H9 (cell line): ENCODE measurements around the gene FLOT2. TPM values are rescaled to one million over a fixed set of nuclear protein-coding genes. Genes with fewer than 3 reads are reported as not detected.

ENCODE experiments used
- DNase-seq: peaks from one replicate; pipeline ENCODE4 v3.0.0-alpha.2; 2017
- H2AFZ ChIP-seq: one replicate; pipeline ENCODE4 v1.6.1; 2013; ENCODE audit warnings: mild to moderate bottlenecking, low read length, control low read depth, moderate library complexity
- H2AK5ac ChIP-seq: 2 replicates; pipeline ENCODE4 v1.6.1; 2013; ENCODE audit warnings: low read length, control low read depth, mixed read lengths; ENCODE audit not compliant: insufficient read length
- H2BK120ac ChIP-seq: one replicate; pipeline ENCODE4 v1.6.1; 2013; ENCODE audit warnings: low read depth, mild to moderate bottlenecking, low read length, control low read depth, inconsistent platforms; ENCODE audit not compliant: poor library complexity, severe bottlenecking
- H2BK12ac ChIP-seq: 2 replicates; pipeline ENCODE4 v1.6.1; 2013; ENCODE audit warnings: low read length, control low read depth, mixed read lengths, low read depth; ENCODE audit not compliant: insufficient read length
- H2BK15ac ChIP-seq: 2 replicates; pipeline ENCODE4 v1.6.1; 2013; ENCODE audit warnings: low read depth, low read length, control low read depth
- H2BK20ac ChIP-seq: one replicate; pipeline ENCODE4 v1.6.1; 2013; ENCODE audit warnings: low read depth, mild to moderate bottlenecking, low read length, control low read depth, inconsistent platforms; ENCODE audit not compliant: poor library complexity, severe bottlenecking
- H2BK5ac ChIP-seq: 2 replicates; pipeline ENCODE4 v1.6.1; 2013; ENCODE audit warnings: low read length, control low read depth, mixed read lengths; ENCODE audit not compliant: insufficient read length
- H3K14ac ChIP-seq: 2 replicates; pipeline ENCODE4 v1.6.1; 2013; ENCODE audit warnings: low read length, control low read depth; ENCODE audit not compliant: insufficient read depth
- H3K18ac ChIP-seq: 2 replicates; pipeline ENCODE4 v1.6.1; 2013; ENCODE audit warnings: low read depth, mild to moderate bottlenecking, mixed read lengths, low read length, control low read depth; ENCODE audit not compliant: insufficient read length
- H3K23ac ChIP-seq: 2 replicates; pipeline ENCODE4 v1.6.1; 2013; ENCODE audit warnings: low read length, control low read depth, mixed read lengths, low read depth; ENCODE audit not compliant: insufficient read length
- H3K23me2 ChIP-seq: 2 replicates; pipeline ENCODE4 v1.6.1; 2013; ENCODE audit warnings: low read depth, mild to moderate bottlenecking, mixed read lengths, low read length, control low read depth; ENCODE audit not compliant: insufficient read length, poor library complexity, severe bottlenecking
- H3K27ac ChIP-seq: 2 replicates; pipeline ENCODE4 v1.5.1; 2013; ENCODE audit warnings: low read length, control low read depth, mixed read lengths, low read depth; ENCODE audit not compliant: insufficient read length
- H3K27me3 ChIP-seq: 2 replicates; pipeline ENCODE4 v1.6.1; 2013; ENCODE audit warnings: low read length, control low read depth, inconsistent platforms; ENCODE audit not compliant: insufficient read depth
- H3K4ac ChIP-seq: 2 replicates; pipeline ENCODE4 v1.6.1; 2013; ENCODE audit warnings: low read depth, mild to moderate bottlenecking, control low read depth, inconsistent platforms, low read length, moderate library complexity
- H3K4me1 ChIP-seq: 2 replicates; pipeline ENCODE4 v1.6.1; 2013; ENCODE audit warnings: low read length, control low read depth, inconsistent platforms; ENCODE audit not compliant: insufficient read depth
- H3K4me2 ChIP-seq: 2 replicates; pipeline ENCODE4 v1.6.1; 2013; ENCODE audit warnings: low read length, control low read depth, mixed read lengths; ENCODE audit not compliant: insufficient read length, insufficient read depth
- H3K56ac ChIP-seq: 2 replicates; pipeline ENCODE4 v1.6.1; 2013; ENCODE audit warnings: low read depth, mild to moderate bottlenecking, mixed read lengths, low read length, control low read depth; ENCODE audit not compliant: insufficient read length
- H3K79me1 ChIP-seq: 2 replicates; pipeline ENCODE4 v1.6.1; 2013; ENCODE audit warnings: low read depth, mild to moderate bottlenecking, moderate library complexity, low read length, control low read depth, inconsistent platforms; ENCODE audit not compliant: insufficient read depth, poor library complexity, severe bottlenecking
- H3K79me2 ChIP-seq: 2 replicates; pipeline ENCODE4 v1.6.1; 2013; ENCODE audit warnings: low read length, control low read depth, inconsistent platforms; ENCODE audit not compliant: insufficient read depth
- H3K9ac ChIP-seq: 2 replicates; pipeline ENCODE4 v1.6.1; 2013; ENCODE audit warnings: low read length, control low read depth, mixed read lengths; ENCODE audit not compliant: insufficient read length; ENCODE audit errors: extremely low read depth
- H3K9me3 ChIP-seq: one replicate; pipeline ENCODE4 v1.6.1; 2013; ENCODE audit warnings: low read depth, low read length, inconsistent platforms; ENCODE audit not compliant: control insufficient read depth
- H3T11ph ChIP-seq: one replicate; pipeline ENCODE4 v1.6.1; 2013; ENCODE audit warnings: mild to moderate bottlenecking, low read length, control low read depth, inconsistent platforms
- H4K20me1 ChIP-seq: one replicate; pipeline ENCODE4 v1.6.1; 2013; ENCODE audit not compliant: control insufficient read depth, insufficient read length, insufficient read depth
- H4K5ac ChIP-seq: 2 replicates; pipeline ENCODE4 v1.6.1; 2013; ENCODE audit warnings: low read depth, mild to moderate bottlenecking, mixed read lengths, low read length, control low read depth; ENCODE audit not compliant: insufficient read length
- H4K8ac ChIP-seq: replicated peaks from 2 replicates; pipeline ENCODE4 v1.6.1; 2013; ENCODE audit warnings: low read length, control low read depth, mixed read lengths, low read depth; ENCODE audit not compliant: insufficient read length
- H4K91ac ChIP-seq: 2 replicates; pipeline ENCODE4 v1.6.1; 2013; ENCODE audit warnings: low read depth, mild to moderate bottlenecking, moderate library complexity, mixed read lengths, low read length, control low read depth; ENCODE audit not compliant: insufficient read length
- H3K27ac Mint-ChIP-seq, 3 experiments: 2 replicates in 2 of 3; 3 replicates in 1 of 3; pipeline ENCODE4 v1.8.0; 2020 to 2021; ENCODE audit warnings: mixed read lengths in 3 of 3, mild to moderate bottlenecking in 1 of 3, moderate library complexity in 1 of 3
- H3K27me3 Mint-ChIP-seq: 2 replicates; pipeline ENCODE4 v1.8.0; 2021; ENCODE audit warnings: low read depth, mild to moderate bottlenecking, moderate library complexity, mixed read lengths
- H3K36me3 Mint-ChIP-seq, 3 experiments: 2 replicates in 2 of 3; 3 replicates in 1 of 3; pipeline ENCODE4 v1.8.0; 2020 to 2021; ENCODE audit warnings: low read depth in 3 of 3, mixed read lengths in 3 of 3; ENCODE audit not compliant: insufficient read depth in 1 of 3
- H3K4me1 Mint-ChIP-seq, 2 experiments: 2 replicates each; pipeline ENCODE4 v1.8.0; 2020; ENCODE audit warnings: mixed read lengths in 2 of 2
- H3K4me3 Mint-ChIP-seq, 2 experiments: 2 replicates in 1 of 2; 3 replicates in 1 of 2; pipeline ENCODE4 v1.8.0; 2020 to 2021; ENCODE audit warnings: mild to moderate bottlenecking in 2 of 2, mixed read lengths in 2 of 2, moderate library complexity in 1 of 2
- H3K9me3 Mint-ChIP-seq, 2 experiments: 2 replicates in 1 of 2; 3 replicates in 1 of 2; pipeline ENCODE4 v1.8.0; 2020; ENCODE audit warnings: mild to moderate bottlenecking in 2 of 2, mixed read lengths in 2 of 2, moderate library complexity in 1 of 2
- WGBS: extraction: QIAGEN DNeasy Blood & Tissue Kit; methylation state at CpG from one replicate; pipeline ENCODE4 v1.1.7; 2013; ENCODE audit warnings: missing lambda C conversion rate, low lambda C conversion rate, mixed read lengths; ENCODE audit not compliant: insufficient read length; ENCODE audit errors: extremely low coverage; 5-methylcytosine and 5-hydroxymethylcytosine counted together
- total RNA-seq: library from RNA; stranded (reverse); gene quantifications from 2 replicates; pipeline ENCODE4 v1.2.1, GENCODE V29; 2021
- TF ChIP-seq, protein P1 (sequence below): fragments of 200-600 bp; sonication (generic); conservative IDR thresholded peaks from 3 replicates; pipeline ENCODE4 v1.8.0; 2021; ENCODE audit warnings: antibody characterized with exemption, mild to moderate bottlenecking

Gene FLOT2
- total RNA-seq, 1 experiment from 2014 or later = 173 TPM

DNA sequence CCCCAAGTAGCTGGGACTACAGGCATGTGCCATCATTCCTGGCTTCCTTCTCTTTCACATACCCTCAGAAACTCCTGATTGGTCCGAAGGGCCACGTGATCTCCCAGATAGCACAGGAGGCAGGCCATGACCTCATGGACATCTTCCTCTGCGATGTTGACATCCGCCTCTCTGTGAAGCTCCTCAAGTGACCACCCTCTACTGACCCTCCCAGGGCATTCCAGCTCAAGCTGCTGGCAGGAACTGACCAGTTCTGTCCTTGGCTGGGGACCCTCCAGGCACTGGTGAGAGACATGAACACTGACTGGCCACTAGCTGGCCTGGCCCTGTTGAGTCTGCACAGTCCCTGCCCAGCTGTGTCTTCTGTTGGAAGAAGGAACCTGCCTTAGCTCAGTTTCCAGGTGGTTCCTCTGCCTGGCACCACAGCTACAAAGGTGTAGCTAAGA is 37.1 kb downstream of the FLOT2 start:
- Histone ChIP-seq H3K79me2 (no peaks in the 10 kb centered on the region), H4K8ac (no peak overlapping the region), H2BK15ac (no peak overlapping the region), H2AFZ (no peak overlapping the region), H3K14ac (no peak overlapping the region), H3K27me3 (no peaks in the 10 kb centered on the region), H4K5ac (no peak overlapping the region), H3K23ac (no peak overlapping the region), H4K20me1 (no peaks in the 10 kb centered on the region), H3K23me2 (peaks cover 3% of the 10 kb centered on the region), H3K18ac (no peak overlapping the region), H2AK5ac (no peak overlapping the region), H3K79me1 (no peaks in the 10 kb centered on the region), H3K4me2 (no peak overlapping the region), H2BK12ac (no peak overlapping the region), H4K91ac (no peak overlapping the region), H3K27ac (no peak overlapping the region), H3K4me1 (no peaks in the 10 kb centered on the region), H3T11ph (no peak overlapping the region), H3K56ac (no peak overlapping the region), H2BK120ac (no peak overlapping the region), H2BK5ac (no peak overlapping the region), H3K9ac (no peak overlapping the region), H3K4ac (no peak overlapping the region), H2BK20ac (no peak overlapping the region), H3K9me3 (no peaks in the 10 kb centered on the region)
- DNase-seq = no peak
- no peak overlapping the region for H3K4me3 Mint-ChIP-seq
- H3K27me3 Mint-ChIP-seq = no peaks in the 10 kb centered on the region; the same call in 1 of the 2 replicates
- peaks cover 28 to 43% (median 42%) of the 10 kb centered on the region in 3 experiments for H3K36me3 Mint-ChIP-seq
- no peak overlapping the region for H3K27ac Mint-ChIP-seq
- TF ChIP-seq, protein P1, sequence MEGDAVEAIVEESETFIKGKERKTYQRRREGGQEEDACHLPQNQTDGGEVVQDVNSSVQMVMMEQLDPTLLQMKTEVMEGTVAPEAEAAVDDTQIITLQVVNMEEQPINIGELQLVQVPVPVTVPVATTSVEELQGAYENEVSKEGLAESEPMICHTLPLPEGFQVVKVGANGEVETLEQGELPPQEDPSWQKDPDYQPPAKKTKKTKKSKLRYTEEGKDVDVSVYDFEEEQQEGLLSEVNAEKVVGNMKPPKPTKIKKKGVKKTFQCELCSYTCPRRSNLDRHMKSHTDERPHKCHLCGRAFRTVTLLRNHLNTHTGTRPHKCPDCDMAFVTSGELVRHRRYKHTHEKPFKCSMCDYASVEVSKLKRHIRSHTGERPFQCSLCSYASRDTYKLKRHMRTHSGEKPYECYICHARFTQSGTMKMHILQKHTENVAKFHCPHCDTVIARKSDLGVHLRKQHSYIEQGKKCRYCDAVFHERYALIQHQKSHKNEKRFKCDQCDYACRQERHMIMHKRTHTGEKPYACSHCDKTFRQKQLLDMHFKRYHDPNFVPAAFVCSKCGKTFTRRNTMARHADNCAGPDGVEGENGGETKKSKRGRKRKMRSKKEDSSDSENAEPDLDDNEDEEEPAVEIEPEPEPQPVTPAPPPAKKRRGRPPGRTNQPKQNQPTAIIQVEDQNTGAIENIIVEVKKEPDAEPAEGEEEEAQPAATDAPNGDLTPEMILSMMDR = no peak
- no peaks in the 10 kb centered on the region for H3K9me3 Mint-ChIP-seq
- no CpG with 5 or more reads among the region's 4 CpGs for WGBS
- peaks cover 9 to 18% of the 10 kb centered on the region in 2 experiments for H3K4me1 Mint-ChIP-seq
